Muscle layer of colon (tissue), 2 donors: ENCODE data around the gene KPNA5.

Experiments used
- H3K27ac ChIP-seq: one replicate; pipeline ENCODE4 v1.7.0; 2013; ENCODE audit warnings: low read depth, mild to moderate bottlenecking, low read length, moderate library complexity
- H3K27me3 ChIP-seq, 2 donors: one replicate each; pipeline ENCODE4 v1.7.0; 2013; ENCODE audit warnings: low read length in 2 of 2, mild to moderate bottlenecking in 2 of 2; ENCODE audit not compliant: insufficient read depth in 2 of 2, control insufficient read depth in 1 of 2
- H3K36me3 ChIP-seq: one replicate; pipeline ENCODE4 v1.7.0; 2013; ENCODE audit warnings: mild to moderate bottlenecking, low read length; ENCODE audit not compliant: insufficient read depth
- H3K4me1 ChIP-seq: one replicate; pipeline ENCODE4 v1.7.0; 2013; ENCODE audit warnings: mild to moderate bottlenecking, low read length; ENCODE audit not compliant: insufficient read depth
- H3K4me3 ChIP-seq, 2 donors: one replicate each; pipeline ENCODE4 v1.7.0; 2013; ENCODE audit warnings: low read length in 2 of 2, low read depth in 1 of 2, mild to moderate bottlenecking in 1 of 2, moderate library complexity in 1 of 2
- H3K9ac ChIP-seq: one replicate; pipeline ENCODE4 v1.7.0; 2013; ENCODE audit warnings: low read length
- H3K9me3 ChIP-seq: one replicate; pipeline ENCODE4 v1.7.0; 2013; ENCODE audit warnings: mild to moderate bottlenecking, low read length
- donor health status: abdominal sarcoma.
- donor health status: Adenocarcinoma of cecum.

KPNA5 gene

DNA sequence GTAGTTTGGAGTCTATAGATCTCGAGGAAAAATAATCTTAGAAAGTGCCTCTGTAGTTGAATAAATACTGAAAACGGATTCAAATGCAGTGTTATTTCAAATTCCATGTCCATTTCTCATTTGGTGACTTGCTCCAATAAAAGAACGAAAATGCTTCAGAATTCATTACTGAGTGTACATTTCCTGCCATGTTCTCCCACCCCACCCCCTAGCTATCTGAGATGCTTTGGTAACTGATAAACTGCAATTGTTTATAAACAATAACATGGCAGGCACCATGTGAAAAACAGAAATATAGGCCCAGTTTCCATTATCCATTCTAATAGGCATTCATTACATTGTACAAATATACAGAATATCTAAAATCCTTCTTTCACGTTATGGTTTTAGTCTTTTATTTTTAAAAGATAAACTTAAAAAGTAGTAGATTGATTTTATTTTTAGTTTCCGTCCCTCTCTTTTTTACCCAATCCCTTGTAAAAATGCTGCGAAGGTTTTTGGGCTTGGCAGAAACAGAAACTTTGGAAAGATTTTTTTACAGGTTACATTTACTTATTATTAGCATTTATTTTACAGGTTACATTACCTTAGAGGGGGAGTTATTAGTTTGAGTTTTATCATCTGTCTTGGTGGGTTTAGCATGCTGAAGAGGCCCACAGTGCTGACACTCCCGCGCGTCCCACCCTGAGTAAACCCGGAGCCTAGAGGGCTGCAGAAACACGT lies 83.1 kb downstream of the KPNA5 start:
- H3K9me3 ChIP-seq: no peaks in the 10 kb centered on the region
- H3K4me1 ChIP-seq: no peaks in the 10 kb centered on the region
- H3K4me3 ChIP-seq: peak overlapping the region in 1 of 2 donors; percentile 52
- H3K36me3 ChIP-seq: no peaks in the 10 kb centered on the region
- H3K27ac ChIP-seq: no peak overlapping the region
- H3K9ac ChIP-seq: no peak overlapping the region
- peaks cover 6 to 11% of the 10 kb centered on the region in 2 donors for H3K27me3 ChIP-seq

DNA sequence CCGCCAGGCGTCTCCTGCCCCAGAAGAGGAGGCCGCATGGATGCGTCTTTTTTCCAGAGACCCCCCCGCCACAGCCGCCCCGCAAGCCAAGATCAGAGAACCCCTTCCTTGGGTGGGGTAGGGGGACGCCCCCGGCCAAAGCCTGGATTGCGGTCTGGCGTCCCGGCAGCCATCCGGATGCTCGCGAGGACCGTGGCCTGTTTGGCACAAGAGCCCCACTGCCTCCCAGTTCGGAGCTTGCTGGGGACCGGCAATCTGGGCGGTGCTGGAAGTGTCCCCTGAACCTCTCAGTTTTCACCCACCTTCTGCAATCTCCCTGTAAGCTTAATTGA lies 83.6 kb downstream of the KPNA5 start:
- H3K27ac ChIP-seq: no peak overlapping the region
- no peaks in the 10 kb centered on the region for H3K4me1 ChIP-seq
- no peaks in the 10 kb centered on the region for H3K9me3 ChIP-seq
- H3K27me3 ChIP-seq: peaks cover 6 to 11% of the 10 kb centered on the region in 2 donors
- no peaks in the 10 kb centered on the region for H3K36me3 ChIP-seq
- peak overlapping the region; percentile 49 to 52 for H3K4me3 ChIP-seq
- no peak overlapping the region for H3K9ac ChIP-seq

DNA sequence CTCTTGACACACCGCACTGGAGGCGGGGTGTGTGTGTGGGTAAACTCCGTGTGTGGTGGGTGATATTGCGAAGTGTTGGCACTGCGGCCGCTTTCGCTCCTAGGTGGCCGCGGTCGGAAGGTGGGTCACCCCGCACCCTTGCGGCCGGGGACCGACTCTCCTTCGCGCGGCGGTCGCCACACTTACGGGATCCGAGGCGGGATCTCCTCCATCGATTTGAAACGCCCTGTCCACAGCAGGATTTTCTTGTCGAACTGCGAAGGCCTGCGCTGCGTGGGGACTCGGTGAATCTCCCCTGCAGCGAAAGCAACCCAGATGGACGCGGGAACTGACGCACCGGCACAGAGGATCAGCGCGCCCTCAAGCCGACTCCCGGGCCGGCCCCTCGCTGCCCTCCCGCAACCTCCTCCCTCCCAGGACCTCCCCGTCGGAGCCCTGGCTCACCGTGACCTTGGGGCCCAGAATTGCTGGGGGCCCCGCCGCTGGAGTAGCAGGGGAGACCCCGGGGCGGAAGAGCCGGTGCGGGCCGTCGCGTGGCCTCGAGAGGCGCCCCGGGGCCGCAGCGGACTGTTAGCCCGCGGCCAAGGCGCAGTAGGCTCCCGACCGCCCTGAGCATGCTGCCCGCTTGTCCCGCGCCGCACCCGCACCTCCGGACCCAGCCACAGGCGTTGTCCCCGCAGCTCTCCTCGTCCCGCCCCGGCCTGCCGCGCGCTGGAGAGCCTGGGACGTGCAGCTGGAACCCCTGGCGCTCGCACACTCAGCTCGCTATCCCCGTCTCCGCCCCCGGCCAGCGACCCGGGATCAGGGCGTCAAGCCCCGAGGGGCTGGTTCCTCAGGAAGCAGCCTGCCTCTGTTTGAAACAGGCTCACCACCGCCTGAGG lies 84.2 kb downstream of the KPNA5 start, which contains the start of gene FAM162B:
Gene FAM162B (minus strand): TSS at position 759 of the 881 bp plus-strand sequence. CDS start 143 bp downstream, at position 616.
- Histone ChIP-seq H3K36me3 (no peaks in the 10 kb centered on the region), H3K27ac (no peak within 1 kb of the TSS), H3K9ac (no peak within 1 kb of the TSS), H3K27me3 (peaks cover 6 to 11% of the 10 kb centered on the region in 2 donors), H3K4me1 (no peaks in the 10 kb centered on the region), H3K4me3 (peak within 1 kb of the TSS; percentile 49 to 52), H3K9me3 (no peaks in the 10 kb centered on the region)

DNA sequence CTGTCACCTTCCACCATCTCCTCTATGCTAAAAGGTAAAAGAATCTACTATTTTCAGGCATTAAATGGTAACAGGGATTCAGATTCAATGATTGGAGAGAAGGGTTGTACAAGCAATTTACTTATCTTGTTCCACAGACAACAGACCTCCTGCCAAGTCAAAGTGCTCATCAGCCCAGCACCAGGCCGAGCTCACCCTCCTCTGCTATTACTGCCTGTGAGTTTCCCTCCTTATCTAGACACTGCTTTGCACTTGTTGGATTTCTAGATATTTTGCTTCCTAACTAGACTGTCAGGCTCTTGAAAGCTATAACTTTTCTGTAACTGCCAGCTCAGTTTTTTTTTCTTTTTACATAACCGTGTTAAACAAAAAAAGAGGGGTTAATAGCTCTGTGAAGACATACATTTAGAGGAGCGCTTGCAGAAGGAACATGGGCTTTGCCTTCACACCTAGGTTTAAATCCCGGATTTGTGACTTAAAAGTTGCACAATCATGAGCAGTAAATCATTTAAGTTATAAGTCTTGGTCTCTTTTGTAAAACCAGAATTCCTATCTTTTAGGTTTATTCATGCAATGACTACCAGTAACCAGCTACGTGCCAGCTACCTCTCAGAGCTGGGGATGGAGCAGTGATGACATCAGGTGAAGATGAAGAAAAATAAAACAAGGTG lies 85.6 kb downstream of the KPNA5 start:
- Histone ChIP-seq H3K27me3 (peaks cover 6 to 11% of the 10 kb centered on the region in 2 donors), H3K4me3 (no peak overlapping the region), H3K9me3 (no peaks in the 10 kb centered on the region), H3K27ac (no peak overlapping the region), H3K36me3 (no peaks in the 10 kb centered on the region), H3K4me1 (no peaks in the 10 kb centered on the region), H3K9ac (no peak overlapping the region)

DNA sequence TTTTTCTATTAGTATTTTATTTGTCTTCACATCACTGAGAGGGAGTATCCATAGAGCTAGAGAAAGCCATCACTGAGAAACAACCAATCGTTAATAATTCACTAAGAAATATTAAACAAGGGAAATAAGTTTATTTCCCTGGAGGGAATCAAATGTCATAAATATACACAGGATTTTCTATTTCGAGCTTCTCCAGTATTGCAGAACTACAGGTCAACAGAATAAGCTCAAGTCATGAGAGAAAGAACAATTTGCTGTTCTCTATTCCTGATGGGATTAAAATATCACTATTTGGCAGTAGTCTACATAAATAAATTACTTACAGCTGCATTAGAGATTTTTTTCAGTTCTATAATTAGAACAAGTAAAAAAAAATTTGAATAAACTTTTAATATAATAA lies 86.7 kb downstream of the KPNA5 start:
- Histone ChIP-seq H3K4me3 (no peak overlapping the region), H3K4me1 (no peaks in the 10 kb centered on the region), H3K9me3 (no peaks in the 10 kb centered on the region), H3K36me3 (no peaks in the 10 kb centered on the region), H3K27me3 (peaks cover 6 to 11% of the 10 kb centered on the region in 2 donors), H3K9ac (no peak overlapping the region), H3K27ac (no peak overlapping the region)

DNA sequence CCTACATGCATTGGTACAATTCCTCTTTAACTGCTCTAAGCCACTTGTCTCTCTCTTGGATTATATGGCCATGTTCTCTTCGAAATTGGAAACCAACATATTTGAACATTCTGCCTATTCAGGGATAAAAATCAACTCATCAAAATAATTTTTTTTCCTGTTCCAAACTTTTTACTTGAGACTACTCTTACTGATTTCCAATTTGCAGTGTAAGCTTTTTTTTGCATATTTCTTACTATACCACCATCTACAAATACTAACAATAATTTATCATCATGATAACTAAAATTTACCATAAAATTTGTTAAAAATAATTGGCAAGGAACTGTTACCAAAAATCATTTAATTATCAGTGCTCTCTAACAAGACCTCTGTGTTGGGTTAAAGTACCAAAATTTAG lies 91.4 kb downstream of the KPNA5 start:
- Histone ChIP-seq H3K27ac (no peak overlapping the region), H3K4me1 (no peaks in the 10 kb centered on the region), H3K27me3 (no peaks in the 10 kb centered on the region), H3K36me3 (no peaks in the 10 kb centered on the region), H3K4me3 (no peak overlapping the region), H3K9me3 (no peaks in the 10 kb centered on the region), H3K9ac (no peak overlapping the region)

DNA sequence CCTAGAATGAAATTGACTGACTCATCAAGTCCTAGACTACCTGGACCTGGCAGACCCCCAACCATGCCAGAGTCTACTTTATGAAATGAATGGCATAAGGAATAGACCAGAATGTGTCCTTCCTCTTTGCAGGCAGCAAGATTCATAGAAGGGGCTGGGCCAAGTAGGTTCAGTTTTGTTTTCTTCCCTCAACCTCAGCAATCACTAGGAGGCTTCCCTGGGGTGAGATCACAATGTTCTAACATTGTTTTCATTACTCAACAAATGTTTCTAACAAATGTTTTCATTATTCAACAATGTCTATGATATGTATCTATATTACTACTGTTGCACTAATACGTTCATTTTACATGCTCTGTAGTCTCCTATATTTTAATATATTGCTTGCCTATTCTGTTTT lies 92.9 kb downstream of the KPNA5 start:
- no peaks in the 10 kb centered on the region for H3K36me3 ChIP-seq
- no peak overlapping the region for H3K9ac ChIP-seq
- H3K9me3 ChIP-seq: no peaks in the 10 kb centered on the region
- H3K4me1 ChIP-seq: no peaks in the 10 kb centered on the region
- no peak overlapping the region for H3K4me3 ChIP-seq
- H3K27me3 ChIP-seq: no peaks in the 10 kb centered on the region
- no peak overlapping the region for H3K27ac ChIP-seq

DNA sequence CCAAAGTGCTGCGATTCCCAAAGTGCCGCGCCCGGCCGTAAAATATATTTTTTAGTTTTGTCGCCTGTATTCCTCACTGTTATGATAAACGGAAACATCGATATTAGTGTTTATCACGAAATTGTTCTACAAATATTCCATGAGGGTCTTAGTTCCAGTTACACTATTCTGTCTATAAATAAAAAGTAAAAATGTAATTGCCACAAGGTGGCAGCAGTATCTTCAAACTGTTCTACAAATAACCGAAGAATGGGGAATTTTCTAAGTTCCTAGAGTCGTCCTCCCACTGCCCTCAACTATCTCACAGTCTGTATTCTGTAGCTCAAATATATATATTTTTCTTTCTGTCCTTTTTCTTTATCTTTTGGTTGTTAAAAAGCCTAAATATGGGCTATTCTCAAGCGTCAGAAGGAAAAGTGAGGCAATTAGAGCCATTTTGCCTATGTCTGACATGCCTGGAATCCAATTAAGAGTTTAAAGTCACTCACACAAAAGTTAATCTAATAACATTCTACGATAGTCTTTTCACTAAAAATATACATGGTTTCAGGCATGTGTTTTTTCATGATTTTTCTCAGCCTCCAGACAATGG lies 98.7 kb downstream of the KPNA5 start:
- Histone ChIP-seq H3K36me3 (no peaks in the 10 kb centered on the region), H3K4me1 (no peaks in the 10 kb centered on the region), H3K27me3 (no peaks in the 10 kb centered on the region), H3K4me3 (peak overlapping the region in 1 of 2 donors; percentile 32), H3K9me3 (no peaks in the 10 kb centered on the region), H3K27ac (no peak overlapping the region), H3K9ac (no peak overlapping the region)

DNA sequence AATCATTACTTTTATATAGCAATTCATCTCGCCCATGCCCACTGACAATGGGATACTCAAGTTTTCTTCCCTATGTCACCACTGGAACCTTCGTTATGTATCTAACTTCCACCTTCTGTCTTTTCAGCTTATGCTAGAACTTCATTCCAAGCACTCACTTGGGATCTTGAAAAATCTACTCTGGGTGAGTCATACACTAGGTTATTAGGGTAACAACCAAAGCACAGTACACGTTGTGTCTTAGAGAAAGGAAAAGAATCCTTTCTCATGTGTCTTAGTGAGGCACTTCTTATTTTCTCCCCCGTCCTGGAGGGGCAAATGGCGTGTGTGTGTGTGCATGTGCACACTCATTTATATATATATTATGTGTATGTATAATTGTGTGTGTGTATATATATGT lies 102.8 kb downstream of the KPNA5 start:
- Histone ChIP-seq H3K4me3 (no peak overlapping the region), H3K27me3 (no peaks in the 10 kb centered on the region), H3K9me3 (no peaks in the 10 kb centered on the region), H3K36me3 (no peaks in the 10 kb centered on the region), H3K27ac (no peak overlapping the region), H3K4me1 (no peaks in the 10 kb centered on the region), H3K9ac (no peak overlapping the region)
